Measurements from ENCODE around the gene BRCC3.

The BRCC3 gene

DNA sequence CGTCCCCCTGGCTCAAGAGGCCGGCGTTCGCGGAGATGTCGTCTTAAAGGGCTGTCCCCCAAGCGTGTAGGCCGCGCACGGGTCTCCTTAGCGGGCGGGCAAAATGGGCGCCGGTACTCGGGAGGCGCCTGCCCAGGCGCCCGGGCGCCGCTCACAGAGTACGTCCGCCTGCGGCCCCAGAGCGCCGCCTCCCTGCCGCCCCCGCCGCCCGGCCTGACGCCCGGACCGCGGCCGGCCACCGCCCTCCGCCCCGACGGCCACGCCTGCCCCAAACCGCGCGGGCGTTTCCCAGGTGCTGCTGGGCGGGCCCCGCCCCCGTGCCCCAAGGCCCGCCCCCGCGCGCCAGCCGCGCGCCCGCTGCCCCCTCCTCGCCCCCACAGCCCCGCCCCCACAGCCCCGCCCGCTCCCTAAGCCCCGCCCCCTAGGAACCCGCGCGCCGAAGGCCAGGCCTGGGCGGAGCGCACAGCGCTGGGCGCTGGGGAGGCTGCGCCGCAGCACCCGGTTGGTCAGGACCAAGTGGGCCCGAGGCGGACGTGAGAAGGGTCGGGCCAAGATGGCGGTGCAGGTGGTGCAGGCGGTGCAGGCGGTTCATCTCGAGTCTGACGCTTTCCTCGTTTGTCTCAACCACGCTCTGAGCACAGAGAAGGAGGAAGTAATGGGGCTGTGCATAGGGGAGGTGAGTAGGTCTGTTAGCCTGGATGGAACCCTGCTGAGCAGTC lies at the start of gene BRCC3, which contains the start of the genes CMC4 and MTCP1:
Gene BRCC3, plus strand, starts transcription at position 534 of the 719 bp plus-strand sequence. Its CDS starts 20 bp downstream, at position 554.
Gene CMC4, minus strand, starts transcription at position 162 of the 719 bp plus-strand sequence. CDS start 7,113 bp downstream, outside the sequence.
Gene MTCP1, minus strand, starts transcription at position 162 of the 719 bp plus-strand sequence. CDS start 5,126 bp downstream, outside the sequence.
- DNase-seq: no peak

GRCh38 chrX:155022585-155022984 lies 48.7 kb upstream of the BRCC3 start, which contains the start of gene F8:
TSS of gene F8 (minus strand) at chrX:155022723. CDS start at chrX:155022552, 171 bp downstream.
- no peak for DNase-seq

DNA sequence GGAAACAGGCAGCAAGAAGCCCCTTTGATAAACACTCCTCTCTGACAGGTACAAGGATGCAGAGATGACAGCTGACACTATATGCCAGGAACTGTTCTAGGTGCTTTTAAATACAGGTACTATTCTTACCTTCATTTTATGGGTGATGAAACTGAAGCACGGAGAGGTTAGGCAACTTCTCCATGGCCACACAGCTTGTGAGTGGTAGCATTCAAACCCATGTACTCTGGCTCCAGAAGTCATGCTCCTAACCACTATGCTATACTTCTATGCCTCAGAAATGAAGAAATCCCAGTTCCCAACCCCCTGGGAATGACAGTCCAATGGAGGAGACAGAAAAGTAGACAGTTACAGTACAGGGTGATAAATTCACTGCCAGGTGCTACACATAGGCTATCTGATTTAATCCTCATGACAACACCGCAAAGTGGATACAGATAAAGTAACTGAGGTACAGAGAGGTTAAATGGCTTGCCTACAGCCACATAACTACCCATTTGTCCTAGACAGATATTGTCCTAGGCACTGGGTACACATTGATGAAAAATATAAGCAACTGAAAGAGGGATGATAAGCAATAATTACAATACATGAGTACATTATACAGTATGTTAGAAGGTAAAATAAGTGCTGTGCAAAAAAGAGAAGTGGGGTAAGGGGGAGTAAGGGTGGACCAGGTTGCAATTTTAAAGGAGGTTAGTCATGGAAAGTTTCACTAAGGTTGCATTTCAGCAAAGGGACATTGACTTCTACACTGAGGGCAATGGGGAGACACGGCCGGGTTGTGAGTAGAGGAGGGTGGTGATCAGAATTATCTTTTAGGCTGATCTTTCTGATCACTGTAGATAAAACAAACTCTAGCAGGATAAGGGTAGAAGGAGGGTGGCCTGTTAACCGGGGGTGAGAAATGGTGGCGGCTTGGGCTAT lies 47.1 kb upstream of the BRCC3 start:
- no peak for DNase-seq

GRCh38 chrX:155026420-155026726 lies 44.9 kb upstream of the BRCC3 start:
- DNase-seq: no peak

DNA sequence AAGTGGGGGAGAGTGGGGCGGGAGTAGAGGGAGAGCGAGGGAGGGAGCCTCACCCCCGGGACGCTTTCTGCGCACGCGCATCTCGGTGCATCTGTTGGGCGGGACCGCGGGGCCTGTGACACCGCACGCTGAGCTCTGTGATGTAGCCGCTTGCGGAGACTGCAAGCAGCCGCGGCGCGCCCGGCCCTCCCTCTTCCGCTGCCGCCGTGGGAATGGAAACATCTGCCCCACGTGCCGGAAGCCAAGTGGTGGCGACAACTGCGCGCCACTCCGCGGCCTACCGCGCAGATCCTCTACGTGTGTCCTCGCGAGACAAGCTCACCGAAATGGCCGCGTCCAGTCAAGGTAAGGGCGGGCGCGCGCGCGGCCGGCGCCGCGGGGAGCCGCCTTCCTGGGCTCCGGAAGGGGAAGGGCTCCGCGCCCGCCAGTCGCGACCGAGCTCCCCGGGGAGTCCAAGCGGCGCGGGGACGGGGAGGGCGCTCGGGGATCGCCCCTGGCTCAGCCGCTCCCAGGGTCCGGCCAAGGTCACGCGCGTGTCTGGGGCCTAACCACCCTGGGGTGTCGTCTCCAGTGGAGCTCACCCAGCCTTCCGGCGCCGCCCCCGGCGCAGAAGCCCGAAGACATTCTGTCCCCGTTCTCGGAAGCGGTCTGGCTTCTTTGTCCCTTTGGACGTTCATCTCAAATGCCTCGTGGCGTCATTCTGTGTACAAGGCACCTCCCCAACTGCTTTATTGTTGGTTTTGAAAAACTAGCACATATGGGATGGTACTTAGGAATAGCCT lies 44.4 kb upstream of the BRCC3 start, which contains the start of gene FUNDC2:
Gene FUNDC2, plus strand, starts transcription at position 118 of the 782 bp plus-strand sequence. Its CDS starts 95 bp downstream, at position 213.
- peak; percentile 42 for DNase-seq

GRCh38 chrX:155027509-155028066 lies 43.7 kb upstream of the BRCC3 start:
- no peak for DNase-seq

GRCh38 chrX:155028129-155028528 lies 43.2 kb upstream of the BRCC3 start:
- no peak for DNase-seq

- DNase-seq: no peak
Measured at GRCh38 chrX:155028877-155029291, 42.4 kb upstream of the BRCC3 start.

- no peak for DNase-seq
Measured at GRCh38 chrX:155031657-155032056, 39.7 kb upstream of the BRCC3 start.

GRCh38 chrX:155035688-155036087 lies 35.6 kb upstream of the BRCC3 start:
- DNase-seq: no peak

GRCh38 chrX:155046129-155046810 lies 25.0 kb upstream of the BRCC3 start:
- DNase-seq: no peak

DNA sequence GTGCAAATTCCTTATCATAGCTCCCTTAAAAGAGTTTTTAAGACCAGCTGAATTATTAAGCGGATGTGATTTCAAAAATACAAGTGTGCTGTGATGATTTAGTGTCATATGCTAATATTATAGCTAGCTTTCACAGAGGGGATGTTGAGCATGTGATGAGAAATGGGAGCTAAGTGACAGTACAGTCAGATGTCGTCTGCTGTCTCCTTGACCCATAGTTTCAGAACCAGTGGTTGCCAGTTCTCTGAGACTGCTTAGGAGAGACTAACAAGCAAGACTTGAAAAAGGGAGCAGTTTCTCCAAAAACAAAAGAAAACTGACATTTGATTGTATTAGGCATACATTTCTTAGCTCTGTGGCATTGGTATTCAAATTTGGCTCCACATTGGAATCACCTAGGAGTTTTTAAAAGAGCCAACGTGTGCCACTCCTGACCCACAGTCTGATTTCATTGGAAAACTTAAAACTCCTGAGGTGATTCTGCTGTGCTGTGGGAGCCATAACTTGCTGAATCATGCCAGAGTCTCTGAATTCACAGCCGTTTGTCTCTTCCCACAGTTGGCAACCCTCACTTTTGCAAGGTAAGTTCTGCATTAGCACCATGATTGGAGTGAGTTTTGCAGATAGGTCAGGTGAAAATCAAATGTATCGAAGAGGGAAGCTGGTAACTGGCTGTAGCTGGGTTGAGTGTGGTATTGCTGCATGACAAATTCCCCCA lies 24.3 kb upstream of the BRCC3 start:
- no peak for DNase-seq

GRCh38 chrX:155048977-155049619 lies 22.2 kb upstream of the BRCC3 start:
- DNase-seq: no peak

DNA sequence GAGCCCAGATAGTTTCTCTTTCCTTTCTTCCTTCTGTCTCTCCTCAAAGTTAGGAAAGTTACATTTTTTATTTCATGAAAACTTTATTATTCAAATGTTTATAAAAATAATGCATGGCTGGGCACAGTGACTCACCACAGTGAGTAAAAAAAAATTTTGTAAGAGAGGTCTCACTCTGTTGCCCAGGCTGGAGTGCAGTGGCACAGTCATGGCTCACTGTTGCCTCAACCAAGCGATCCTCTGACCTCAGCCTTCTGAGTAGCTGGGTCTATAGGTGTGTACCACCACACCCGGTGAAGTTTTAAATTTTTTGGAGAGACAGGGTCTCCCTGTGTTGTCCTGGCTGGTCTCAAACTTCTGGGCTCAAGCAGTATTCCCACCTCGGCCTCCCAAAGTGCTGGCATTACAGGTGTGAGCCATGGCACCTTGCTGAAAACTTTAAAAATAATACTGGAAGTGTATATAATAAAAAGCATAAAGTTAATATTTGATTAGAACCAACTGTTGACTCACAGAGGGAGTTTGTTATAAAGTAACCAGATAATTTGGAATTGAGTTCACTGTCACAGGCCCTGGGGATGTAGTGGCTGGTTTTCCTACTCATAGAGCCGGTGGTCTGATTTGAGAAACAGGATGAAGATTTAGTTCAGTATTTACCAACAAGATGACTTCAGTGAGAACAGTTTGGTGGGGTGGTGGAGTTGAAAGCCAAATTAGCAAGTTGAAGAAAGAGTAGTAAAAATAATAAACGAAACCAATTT lies 18.4 kb upstream of the BRCC3 start:
- no peak for DNase-seq

DNA sequence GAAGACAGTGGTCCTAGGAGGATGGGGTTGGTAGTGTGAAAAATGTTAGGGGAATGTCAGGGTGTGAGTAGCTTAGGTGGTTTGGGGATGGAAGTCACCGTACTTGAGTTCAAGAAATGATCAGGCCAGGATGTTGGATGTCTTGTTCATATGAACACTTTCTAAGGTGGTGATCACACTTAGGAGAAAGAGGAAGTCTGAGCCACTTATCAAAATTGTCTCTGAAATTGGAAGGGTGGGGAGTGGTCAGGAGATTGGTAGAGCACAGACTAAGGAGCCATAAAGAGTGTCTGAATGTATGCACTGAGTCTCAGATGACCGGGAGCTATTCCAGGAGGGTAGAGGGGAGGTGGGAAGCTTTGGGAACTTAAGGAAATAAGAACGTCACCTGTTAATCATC lies 17.7 kb upstream of the BRCC3 start:
- no peak for DNase-seq

GRCh38 chrX:155054255-155054654 lies 17.1 kb upstream of the BRCC3 start:
- no peak for DNase-seq

DNA sequence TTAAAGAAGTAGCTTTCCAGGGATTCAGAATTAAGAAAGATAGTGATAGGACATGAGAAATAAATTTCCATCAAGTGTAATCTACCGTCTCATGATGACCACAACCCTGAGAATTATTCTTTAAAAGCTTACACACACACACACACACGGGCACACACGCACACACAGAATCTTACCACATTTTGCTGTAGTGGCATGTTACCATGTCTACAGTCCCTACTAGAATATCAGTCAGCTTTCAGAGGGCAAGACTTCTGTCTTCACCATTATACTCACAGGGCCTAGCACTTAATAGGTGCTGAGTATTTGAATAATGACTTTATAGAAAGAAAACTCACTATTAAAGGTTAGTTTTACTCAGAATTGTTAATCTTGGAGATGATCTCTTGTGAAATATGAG lies 15.8 kb upstream of the BRCC3 start:
- DNase-seq: no peak

- no peak for DNase-seq
Measured at GRCh38 chrX:155056471-155056870, 14.8 kb upstream of the BRCC3 start.

GRCh38 chrX:155056877-155057792 lies 14.2 kb upstream of the BRCC3 start:
- no peak for DNase-seq

Data from cortex of kidney (tissue), 1 donor.